GM12864 (cell line): Measurements from ENCODE around the gene ZNF385C.
"Not testable (repeated sequence)": the region's sequence is repeated elsewhere in the genome, so short reads cannot be mapped to it uniquely, and the experiment has no call there.

Source experiments
- DNase-seq: peaks from one replicate; pipeline ENCODE4 v3.0.0-alpha.2; 2011; ENCODE audit warnings: low read depth
- H3K4me3 ChIP-seq: 2 replicates; pipeline ENCODE4 v1.5.1; 2011; ENCODE audit warnings: mild to moderate bottlenecking, low read depth, low read length, control low read depth
- CTCF ChIP-seq: IDR thresholded peaks from 2 replicates; pipeline ENCODE4 v1.5.1; 2011; ENCODE audit warnings: low read depth, mild to moderate bottlenecking, moderate library complexity, low read length, control low read depth, inconsistent platforms; ENCODE audit errors: missing control alignments

Gene ZNF385C

GRCh38 chr17:42097691-42098631 lies at the start of gene ZNF385C:
TSS of gene ZNF385C (minus strand) at chr17:42098473. CDS start at chr17:42063056, 35,417 bp downstream.
- H3K4me3 ChIP-seq, result no peak within 1 kb of the TSS
- no peak for TF ChIP-seq CTCF
- no peak for DNase-seq

DNA sequence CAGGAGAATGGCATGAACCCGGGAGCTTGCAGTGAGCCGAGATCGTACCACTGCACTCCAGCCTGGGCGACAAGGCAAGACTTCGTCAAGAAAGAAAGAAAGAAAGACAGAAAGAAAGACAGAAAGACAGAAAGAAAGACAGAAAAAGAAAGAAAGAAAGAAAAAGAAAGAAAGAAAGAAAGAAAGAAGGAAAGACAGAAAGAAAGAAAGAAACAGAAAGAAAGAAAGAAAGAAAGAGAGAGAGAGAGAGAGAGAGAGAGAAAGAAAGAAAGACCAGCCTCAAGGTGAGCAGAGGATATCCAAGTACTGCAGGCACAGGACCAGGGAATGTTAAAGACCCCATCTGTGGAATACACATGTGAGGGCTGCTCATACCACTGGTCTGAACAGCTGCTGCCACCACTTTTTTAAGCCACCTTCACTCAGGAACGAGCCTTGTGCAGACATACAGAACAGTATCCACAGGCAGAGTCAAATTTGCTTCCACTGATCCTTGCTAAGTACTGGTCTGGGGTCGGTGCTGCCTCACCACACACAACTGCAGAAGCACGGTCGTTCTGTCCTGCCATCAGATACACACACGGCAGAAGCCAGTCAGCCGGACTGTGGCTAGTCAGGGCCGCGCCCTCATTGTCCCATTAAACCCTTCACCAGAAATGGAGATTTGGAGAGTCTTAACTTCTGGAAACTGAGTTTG lies 48.8 kb upstream of the ZNF385C start:
- no peak for DNase-seq
- TF ChIP-seq CTCF, result no peak

GRCh38 chr17:42143138-42143537 lies 44.9 kb upstream of the ZNF385C start:
- not testable (repeated sequence) for H3K4me3 ChIP-seq, DNase-seq

More for the DNA sequence above, 48.8 kb upstream of the ZNF385C start:
- no peak overlapping the region for H3K4me3 ChIP-seq

GRCh38 chr17:42142371-42142896 lies 44.2 kb upstream of the ZNF385C start:
- H3K4me3 ChIP-seq, result no peak overlapping the region
- no peak for DNase-seq
- TF ChIP-seq CTCF, result no peak

GRCh38 chr17:42141382-42141781 lies 43.1 kb upstream of the ZNF385C start:
- no peak for TF ChIP-seq CTCF
- DNase-seq, result no peak
- H3K4me3 ChIP-seq, result no peak overlapping the region

- H3K4me3 ChIP-seq, DNase-seq: not testable (repeated sequence)
Measured at GRCh38 chr17:42140690-42141089, 42.4 kb upstream of the ZNF385C start.

DNA sequence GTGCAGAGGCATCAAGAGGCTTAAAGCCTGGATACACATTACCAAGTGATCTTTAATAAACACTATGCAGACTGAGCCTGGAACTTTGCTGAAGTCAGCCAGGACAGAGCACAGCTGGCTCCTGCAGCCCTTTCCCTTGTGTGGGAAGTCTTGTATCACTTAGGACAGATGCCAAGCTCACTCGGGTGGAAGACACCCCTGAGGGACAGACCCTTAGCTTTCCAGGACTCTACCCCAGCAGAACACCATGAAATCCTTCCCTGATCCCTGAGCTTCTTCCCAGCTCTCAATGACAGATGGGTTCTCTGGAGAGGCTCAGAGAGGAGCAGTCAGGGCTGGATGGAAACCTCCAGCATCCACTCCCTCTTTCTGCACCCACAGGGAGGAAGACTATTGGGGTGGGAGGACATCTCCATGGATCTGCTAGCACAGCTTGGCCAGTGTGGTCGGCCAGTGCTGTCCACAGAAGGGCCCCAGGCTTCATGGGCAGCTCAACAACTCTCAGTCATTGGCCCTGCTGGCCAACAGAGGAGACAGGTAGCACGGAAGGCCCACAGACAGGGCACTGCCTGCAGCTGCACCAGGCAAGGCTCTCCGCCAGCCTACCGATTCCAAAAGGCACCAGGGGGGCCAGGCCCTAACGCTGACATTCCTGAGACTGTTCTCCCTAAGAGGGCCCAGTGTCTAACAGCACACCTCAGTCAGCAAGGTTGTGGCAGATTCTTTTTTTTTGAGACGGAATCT lies 40.6 kb upstream of the ZNF385C start:
- TF ChIP-seq CTCF, result no peak
- H3K4me3 ChIP-seq, result no peak overlapping the region
- DNase-seq, result no peak
